HepG2 (cell line): ENCODE results near the gene WDR26. TPM values are rescaled to one million over a fixed set of nuclear protein-coding genes. Genes with fewer than 3 reads are reported as not detected.

ENCODE experiments used
- ATAC-seq: fragments of 200-7000 bp; cut with Tn5 transposase; 3 replicates; pipeline ENCODE4 v1.9.1; 2020; ENCODE audit warnings: mild to moderate bottlenecking, moderate library complexity
- BruUV-seq: library from RNA; stranded (reverse); fragments of 400-500 nt; replicated peaks from 2 replicates; lab custom pipeline; 2021; lab: Mats Ljungman, UMichigan
- CTCF ChIA-PET: fragments of 300-600 bp; formaldehyde crosslinking; extraction: SDS; loops from one replicate; lab custom pipeline; 2021; ENCODE audit warnings: low total read pairs, inconsistent platforms, low intra/inter-chr PET ratio; lab: Yijun Ruan, JAX
- POLR2A ChIA-PET: fragments of 350-600 bp; sonication (Branson Sonifier 250); formaldehyde crosslinking; loops from one replicate; lab custom pipeline; 2020; ENCODE audit warnings: antibody characterized with exemption, inconsistent platforms; lab: Yijun Ruan, JAX
- DNase-seq: peaks from one replicate; pipeline ENCODE4 v3.0.0-alpha.2; 2015; ENCODE audit warnings: low spot score
- FAIRE-seq: peaks from 3 replicates; lab custom pipeline; 2011; peaks lifted over from hg19 to GRCh38; lab: Jason Lieb, UNC
- H2AFZ ChIP-seq: one replicate; pipeline ENCODE4 v1.6.1; 2011; ENCODE audit warnings: low read length, inconsistent platforms
- H3K27ac ChIP-seq: fragments of 300-600 bp; 3 replicates; pipeline ENCODE4 v1.8.0; 2011; ENCODE audit warnings: mixed run types, mild to moderate bottlenecking, mixed read lengths, low read length, inconsistent platforms; ENCODE audit not compliant: insufficient read depth; ENCODE audit errors: extremely low read length
- H3K27me3 ChIP-seq, 2 experiments: fragments of 200-600 bp in 1 of 2; 2 replicates in 1 of 2; 3 replicates in 1 of 2; pipeline versions ENCODE4 v1.6.0 to v1.8.0; 2011; ENCODE audit warnings: low read length in 2 of 2, mild to moderate bottlenecking in 2 of 2, moderate library complexity in 2 of 2, inconsistent platforms in 1 of 2; ENCODE audit not compliant: insufficient read depth in 2 of 2, control insufficient read depth in 1 of 2
- H3K36me3 ChIP-seq, 2 experiments: fragments of 200-600 bp in 1 of 2; replicated peaks in 1 of 2; 2 replicates in 1 of 2; 3 replicates in 1 of 2; pipeline versions ENCODE4 v1.5.1 to v1.8.0; 2011; ENCODE audit warnings: low read length in 2 of 2, inconsistent platforms in 1 of 2; ENCODE audit not compliant: insufficient read depth in 2 of 2, control insufficient read depth in 1 of 2
- H3K4me1 ChIP-seq: 2 replicates; pipeline ENCODE4 v1.5.1; 2012; ENCODE audit warnings: low read length, inconsistent platforms; ENCODE audit not compliant: insufficient read depth
- H3K4me2 ChIP-seq: 2 replicates; pipeline ENCODE4 v1.6.0; 2011; ENCODE audit warnings: low read depth, low read length, inconsistent platforms
- H3K4me3 ChIP-seq, 3 experiments: fragments of 200-600 bp in 1 of 3; sonication (generic), shearing (Covaris generic) in 1 of 3; replicated peaks in 1 of 3; 2 replicates each; pipeline ENCODE4 v1.5.1; 2011 to 2016; ENCODE audit warnings: low read length in 3 of 3, inconsistent platforms in 2 of 3, low read depth in 2 of 3, mild to moderate bottlenecking in 2 of 3, control low read depth in 1 of 3, mixed read lengths in 1 of 3; ENCODE audit not compliant: insufficient read depth in 1 of 3
- H3K79me2 ChIP-seq: one replicate; pipeline ENCODE4 v1.6.1; 2011; ENCODE audit warnings: low read length, inconsistent platforms; ENCODE audit not compliant: insufficient read depth
- H3K9ac ChIP-seq: 2 replicates; pipeline ENCODE4 v1.6.0; 2011; ENCODE audit warnings: mild to moderate bottlenecking, low read depth, low read length, inconsistent platforms; ENCODE audit not compliant: insufficient read depth
- H3K9me3 ChIP-seq: 2 replicates; pipeline ENCODE4 v1.5.1; 2012; ENCODE audit warnings: mild to moderate bottlenecking, low read length
- H4K20me1 ChIP-seq: 2 replicates; pipeline ENCODE4 v1.6.0; 2011; ENCODE audit warnings: inconsistent platforms, mild to moderate bottlenecking, low read length, moderate library complexity; ENCODE audit not compliant: insufficient read depth
- CREB1 ChIP-seq, 2 experiments: fragments of 450-650 bp in 1 of 2; IDR thresholded peaks; 2 replicates each; pipeline ENCODE4 v1.6.1; 2016 to 2017; ENCODE audit warnings: control low read depth in 1 of 2, mild to moderate bottlenecking in 1 of 2, missing compliant biosample characterization in 1 of 2, missing genetic modification characterization in 1 of 2
- KLF12 ChIP-seq: sonication (generic); formaldehyde crosslinking; IDR thresholded peaks from 2 replicates; pipeline ENCODE4 v1.4.0; 2020; ENCODE audit warnings: missing genetic modification reagents, borderline replicate concordance
- SKI ChIP-seq: fragments of 450-650 bp; IDR thresholded peaks from one replicate; pipeline ENCODE4 v1.6.1; 2018; ENCODE audit warnings: mild to moderate bottlenecking; ENCODE audit not compliant: partially characterized antibody
- SMAD1 ChIP-seq: sonication (generic); formaldehyde crosslinking; IDR thresholded peaks from 2 replicates; pipeline ENCODE4 v1.4.0; 2020; ENCODE audit warnings: missing genetic modification reagents, low read depth, mild to moderate bottlenecking, borderline replicate concordance
- SMYD3 ChIP-seq: sonication (generic); formaldehyde crosslinking; IDR thresholded peaks from 2 replicates; pipeline ENCODE4 v1.8.1; 2023; ENCODE audit warnings: mild to moderate bottlenecking, missing genetic modification reagents
- SOX13 ChIP-seq, 3 experiments: fragments of 450-650 bp in 1 of 3; sonication (generic) in 1 of 3; formaldehyde crosslinking in 1 of 3; IDR thresholded peaks in 2 of 3; conservative IDR thresholded peaks in 1 of 3; 2 replicates each; pipeline versions ENCODE4 v1.5.0 to v1.6.1; 2016 to 2020; ENCODE audit warnings: antibody characterized with exemption in 1 of 3, mild to moderate bottlenecking in 1 of 3, missing compliant biosample characterization in 1 of 3, missing genetic modification reagents in 1 of 3, moderate library complexity in 1 of 3
- SP1 ChIP-seq, 2 experiments: fragments of 450-650 bp in 1 of 2; sonication (generic) in 1 of 2; formaldehyde crosslinking in 1 of 2; IDR thresholded peaks; 2 replicates each; pipeline versions ENCODE4 v1.4.0 to v1.6.1; 2016 to 2020; ENCODE audit warnings: missing genetic modification reagents in 1 of 2
- SRSF4 ChIP-seq: fragments of 200-400 bp; formaldehyde crosslinking; IDR thresholded peaks from one replicate; pipeline ENCODE4 v1.6.1; 2018; ENCODE audit warnings: mild to moderate bottlenecking, low read depth, low read length, moderate library complexity; ENCODE audit not compliant: poor library complexity, severe bottlenecking
- SSRP1 ChIP-seq: IDR thresholded peaks from 2 replicates; pipeline ENCODE4 v1.6.1; 2016; ENCODE audit warnings: control low read depth
- TCF12 ChIP-seq, 2 experiments: fragments of 450-650 bp in 1 of 2; sonication (generic) in 1 of 2; formaldehyde crosslinking in 1 of 2; IDR thresholded peaks; 2 replicates each; pipeline versions ENCODE4 v1.6.1 to v1.8.0; 2017 to 2022; ENCODE audit warnings: antibody characterized with exemption in 1 of 2, mild to moderate bottlenecking in 1 of 2, missing genetic modification reagents in 1 of 2, moderate library complexity in 1 of 2
- TP53 ChIP-seq: sonication (generic); formaldehyde crosslinking; conservative IDR thresholded peaks from 2 replicates; pipeline ENCODE4 v1.4.0; 2020; ENCODE audit warnings: missing genetic modification reagents
- ZFYVE20 ChIP-seq: sonication (generic); formaldehyde crosslinking; IDR thresholded peaks from 2 replicates; pipeline ENCODE4 v1.8.0; 2023; ENCODE audit warnings: low read depth, mild to moderate bottlenecking, moderate library complexity, missing genetic modification reagents, borderline replicate concordance
- WGBS: methylation state at CpG from one replicate; pipeline ENCODE4 v1.1.6; 2017; ENCODE audit warnings: low lambda C conversion rate; 5-methylcytosine and 5-hydroxymethylcytosine counted together
- in situ Hi-C: cut with HindIII; loops from 2 replicates; pipeline ENCODE4 v1.10.0; 2017; ENCODE audit warnings: low pct_unique_long_range_greater_than_20kb; ENCODE audit not compliant: extremely low pct_ligation_motif_present
- intact Hi-C: fragments of 100-400 bp; cut with micrococcal nuclease; formaldehyde crosslinking; loops from one replicate; pipeline ENCODE4 v1.10.0; 2022; ENCODE audit not compliant: unreplicated experiment
- polyA plus RNA-seq, 8 experiments: library from polyadenylated mRNA; depleted of rRNA in 3 of 8; stranded (reverse) in 7 of 8; unstranded in 1 of 8; fragments of >200 nt; fragmentation: Illumina TruSeq in 4 of 8; extraction: Trizol in 4 of 8; gene quantifications; 2 replicates each; pipeline versions ENCODE4 v1.2.1 to v1.2.3, GENCODE V29; 2011 to 2016; ENCODE audit warnings: low read depth in 4 of 8, missing spikeins in 1 of 8, mixed read lengths in 1 of 8; ENCODE audit not compliant: insufficient read depth in 1 of 8
- total RNA-seq, 5 experiments: library from RNA; depleted of rRNA; stranded (reverse); fragments of >200 nt; fragmentation: Illumina TruSeq; extraction: Trizol; gene quantifications; 2 replicates each; pipeline ENCODE4 v1.2.3, GENCODE V29; 2016; ENCODE audit warnings: low read depth in 1 of 5
- TF ChIP-seq, protein P1 (sequence below): sonication (generic); formaldehyde crosslinking; IDR thresholded peaks from 2 replicates; pipeline ENCODE4 v1.5.0; 2020; ENCODE audit warnings: missing genetic modification reagents
- TF ChIP-seq, protein P2 (sequence below): sonication (generic); formaldehyde crosslinking; IDR thresholded peaks from 2 replicates; pipeline ENCODE4 v1.4.0; 2020; ENCODE audit warnings: missing genetic modification reagents, borderline replicate concordance

WDR26 gene
- total and polyA plus RNA-seq, 2 of the 13 experiments (the other 11 are each of a cell fraction or from before 2014, with no cell fraction given) = 13.2 to 23.7 TPM

DNA sequence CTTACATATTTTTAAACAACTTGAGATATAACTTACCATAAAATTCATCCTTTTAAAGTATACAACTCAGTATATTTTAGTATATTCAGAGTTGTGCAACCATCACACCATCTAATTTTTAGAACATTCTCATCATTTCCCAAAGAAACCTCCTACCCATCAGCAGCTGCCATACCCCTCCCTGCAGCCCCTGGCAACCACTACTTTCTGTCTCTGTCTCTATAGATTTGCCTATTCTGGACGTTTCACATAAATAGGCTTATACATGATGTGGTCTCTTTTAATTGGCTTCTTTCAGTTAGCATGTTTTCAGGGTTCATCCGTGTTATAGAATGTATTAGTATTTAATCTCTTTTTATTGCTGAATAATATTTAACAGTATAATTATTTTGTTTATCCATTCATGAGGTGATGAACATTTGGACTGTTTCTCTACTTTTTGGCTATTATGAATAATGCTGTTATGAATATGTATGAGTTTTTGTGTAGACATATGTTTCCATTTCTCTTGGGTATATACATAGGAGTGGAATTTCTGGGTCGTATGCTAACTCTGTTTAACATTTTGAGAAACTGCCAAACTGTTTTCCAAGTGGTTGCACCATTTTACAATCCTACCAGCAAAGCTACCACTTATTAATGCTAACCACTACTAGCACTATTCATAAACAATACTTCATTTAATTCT is 29.5 kb downstream of the WDR26 start:
- no peaks in the 10 kb centered on the region for H3K27me3 ChIP-seq
- no peak overlapping the region for H3K4me2 ChIP-seq
- peaks cover 7 to 55% of the 10 kb centered on the region in 2 experiments for H3K36me3 ChIP-seq
- in situ Hi-C loops (no loop called here), intact Hi-C loops (no loop called here)
- no peaks in the 10 kb centered on the region for H3K9me3 ChIP-seq
- no peaks in the 10 kb centered on the region for H3K4me1 ChIP-seq
- H3K9ac ChIP-seq = no peak overlapping the region
- ChIA-PET POLR2A (interaction anchor here (1.4 kb wide), 1 partner anchor 30 kb away, joined by 4 read pairs; the partner anchor contains the start of gene WDR26), CTCF (no interaction called here)
- no peak overlapping the region for H3K27ac ChIP-seq
- H3K79me2 ChIP-seq = no peaks in the 10 kb centered on the region
- H4K20me1 ChIP-seq = no peaks in the 10 kb centered on the region
- ATAC-seq (no peak), FAIRE-seq (no peak), DNase-seq (no peak)
- H2AFZ ChIP-seq = no peak overlapping the region
- whole genome bisulfite sequencing = 95% methylated on average over 3 of the region's 3 CpGs
- BruUV-seq = no TSS peak
- H3K4me3 ChIP-seq = no peak overlapping the region
- TF ChIP-seq SKI = no peak
- TF ChIP-seq SRSF4 = no peak
- TF ChIP-seq TP53 = no peak
- TF ChIP-seq KLF12 (CRISPR knock-in tag) = no peak
- TF ChIP-seq, protein P1, sequence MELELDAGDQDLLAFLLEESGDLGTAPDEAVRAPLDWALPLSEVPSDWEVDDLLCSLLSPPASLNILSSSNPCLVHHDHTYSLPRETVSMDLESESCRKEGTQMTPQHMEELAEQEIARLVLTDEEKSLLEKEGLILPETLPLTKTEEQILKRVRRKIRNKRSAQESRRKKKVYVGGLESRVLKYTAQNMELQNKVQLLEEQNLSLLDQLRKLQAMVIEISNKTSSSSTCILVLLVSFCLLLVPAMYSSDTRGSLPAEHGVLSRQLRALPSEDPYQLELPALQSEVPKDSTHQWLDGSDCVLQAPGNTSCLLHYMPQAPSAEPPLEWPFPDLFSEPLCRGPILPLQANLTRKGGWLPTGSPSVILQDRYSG (CRISPR knock-in tag) = no peak
- TF ChIP-seq SMAD1 (CRISPR knock-in tag) = no peak
- TF ChIP-seq, protein P2, sequence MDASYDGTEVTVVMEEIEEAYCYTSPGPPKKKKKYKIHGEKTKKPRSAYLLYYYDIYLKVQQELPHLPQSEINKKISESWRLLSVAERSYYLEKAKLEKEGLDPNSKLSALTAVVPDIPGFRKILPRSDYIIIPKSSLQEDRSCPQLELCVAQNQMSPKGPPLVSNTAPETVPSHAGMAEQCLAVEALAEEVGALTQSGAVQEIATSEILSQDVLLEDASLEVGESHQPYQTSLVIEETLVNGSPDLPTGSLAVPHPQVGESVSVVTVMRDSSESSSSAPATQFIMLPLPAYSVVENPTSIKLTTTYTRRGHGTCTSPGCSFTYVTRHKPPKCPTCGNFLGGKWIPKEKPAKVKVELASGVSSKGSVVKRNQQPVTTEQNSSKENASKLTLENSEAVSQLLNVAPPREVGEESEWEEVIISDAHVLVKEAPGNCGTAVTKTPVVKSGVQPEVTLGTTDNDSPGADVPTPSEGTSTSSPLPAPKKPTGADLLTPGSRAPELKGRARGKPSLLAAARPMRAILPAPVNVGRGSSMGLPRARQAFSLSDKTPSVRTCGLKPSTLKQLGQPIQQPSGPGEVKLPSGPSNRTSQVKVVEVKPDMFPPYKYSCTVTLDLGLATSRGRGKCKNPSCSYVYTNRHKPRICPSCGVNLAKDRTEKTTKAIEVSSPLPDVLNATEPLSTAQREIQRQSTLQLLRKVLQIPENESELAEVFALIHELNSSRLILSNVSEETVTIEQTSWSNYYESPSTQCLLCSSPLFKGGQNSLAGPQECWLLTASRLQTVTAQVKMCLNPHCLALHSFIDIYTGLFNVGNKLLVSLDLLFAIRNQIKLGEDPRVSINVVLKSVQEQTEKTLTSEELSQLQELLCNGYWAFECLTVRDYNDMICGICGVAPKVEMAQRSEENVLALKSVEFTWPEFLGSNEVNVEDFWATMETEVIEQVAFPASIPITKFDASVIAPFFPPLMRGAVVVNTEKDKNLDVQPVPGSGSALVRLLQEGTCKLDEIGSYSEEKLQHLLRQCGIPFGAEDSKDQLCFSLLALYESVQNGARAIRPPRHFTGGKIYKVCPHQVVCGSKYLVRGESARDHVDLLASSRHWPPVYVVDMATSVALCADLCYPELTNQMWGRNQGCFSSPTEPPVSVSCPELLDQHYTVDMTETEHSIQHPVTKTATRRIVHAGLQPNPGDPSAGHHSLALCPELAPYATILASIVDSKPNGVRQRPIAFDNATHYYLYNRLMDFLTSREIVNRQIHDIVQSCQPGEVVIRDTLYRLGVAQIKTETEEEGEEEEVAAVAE (CRISPR knock-in tag) = no peak
- TF ChIP-seq ZFYVE20 (CRISPR knock-in tag) = no peak
- TF ChIP-seq CREB1 (IDR thresholded peaks at IDR 0.05) = no peak
- no peak for TF ChIP-seq CREB1 (CRISPR knock-in tag; IDR thresholded peaks at IDR 0.05)
- no peak for TF ChIP-seq SSRP1 (CRISPR knock-in tag)
- TF ChIP-seq SOX13 (IDR thresholded peaks at IDR 0.05) = no peak
- TF ChIP-seq SOX13 (CRISPR knock-in tag; conservative IDR thresholded peaks at IDR 0.05 in 1 of 2, IDR thresholded peaks at IDR 0.05 in 1 of 2) = no peak
- no peak for TF ChIP-seq SP1 (IDR thresholded peaks at IDR 0.05)
- no peak for TF ChIP-seq SP1 (CRISPR knock-in tag; IDR thresholded peaks at IDR 0.05)
- TF ChIP-seq SMYD3 (CRISPR knock-in tag) = no peak
- no peak for TF ChIP-seq TCF12 (IDR thresholded peaks at IDR 0.05)
- no peak for TF ChIP-seq TCF12 (CRISPR knock-in tag; IDR thresholded peaks at IDR 0.05)
